PC-9 (cell line): ENCODE results near the gene DNAJC11.

Experiments used
- CTCF ChIP-seq: fragments of 200-600 bp; sonication (generic); conservative IDR thresholded peaks from 2 replicates; pipeline ENCODE4 v1.6.1; 2017; ENCODE audit warnings: mixed run types, antibody characterized with exemption, mild to moderate bottlenecking, moderate library complexity
- EZH2 ChIP-seq: fragments of 200-600 bp; sonication (generic); IDR thresholded peaks from 2 replicates; pipeline ENCODE4 v1.8.0; 2017; ENCODE audit warnings: antibody characterized with exemption, low read depth

- TF ChIP-seq CTCF (no peak), EZH2 (no peak)
Measured at GRCh38 chr1:6723621-6724428, 22.2 kb upstream of the DNAJC11 start.
